Measurements from ENCODE around the gene AP2A1. TPM values are rescaled to one million over a fixed set of nuclear protein-coding genes. Genes with fewer than 3 reads are reported as not detected.
A peak's percentile ranks its signal among the peaks of the same experiment; 100 is the strongest.

Gene AP2A1
- total and polyA plus RNA-seq, 3 experiments from 2014 or later, result 10.1 to 87.7 (median 82.5) TPM

DNA sequence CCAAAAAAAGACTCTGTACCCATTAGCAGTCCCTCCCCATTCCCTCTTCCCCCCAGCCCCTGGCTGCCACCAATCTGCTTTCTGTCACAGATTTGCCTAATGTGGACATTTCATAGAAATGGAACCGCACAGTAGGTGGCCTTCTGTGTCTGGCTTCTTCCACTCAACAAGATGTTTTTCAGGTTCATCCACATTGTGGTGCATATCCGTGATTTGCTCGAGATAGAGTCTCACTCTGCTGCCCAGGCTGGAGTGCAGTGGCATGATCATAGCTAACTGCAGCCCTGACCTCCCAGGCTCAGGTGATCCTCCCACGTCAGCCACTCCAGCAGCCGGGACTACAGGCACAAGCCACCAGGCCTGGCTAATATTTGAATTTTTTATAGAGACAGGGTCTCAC, 20.9 kb downstream of the AP2A1 start:
- H3K27ac Mint-ChIP-seq, result peak overlapping the region in 1 of 8 donors; percentile 66
- Histone ChIP-seq H3K27ac (ENCODE audit: low read depth, low read length) (no peak overlapping the region), H3K4me1 (ENCODE audit: insufficient read depth, low read length) (no peaks in the 10 kb centered on the region), H3K36me3 (ENCODE audit: insufficient read depth, low read length) (peaks cover 22% of the 10 kb centered on the region), H3K27me3 (ENCODE audit: insufficient read depth, low read length, poor library complexity, severe bottlenecking) (no peaks in the 10 kb centered on the region), H3K4me3 (ENCODE audit: low read length) (no peak overlapping the region), H3K9me3 (ENCODE audit: low read length) (no peaks in the 10 kb centered on the region)
- ChIA-PET POLR2A (no interaction called here), CTCF (no interaction called here)
- peaks cover 7 to 81% (median 13%) of the 10 kb centered on the region in 3 donors for H3K36me3 Mint-ChIP-seq
- H3K27me3 Mint-ChIP-seq, result no peaks in the 10 kb centered on the region
- H3K4me1 Mint-ChIP-seq, result peaks cover 0 to 11% (median 0%) of the 10 kb centered on the region in 3 donors
- H3K4me3 Mint-ChIP-seq, result no peak overlapping the region
- no peak for DNase-seq
- no peaks in the 10 kb centered on the region for H3K9me3 Mint-ChIP-seq

DNA sequence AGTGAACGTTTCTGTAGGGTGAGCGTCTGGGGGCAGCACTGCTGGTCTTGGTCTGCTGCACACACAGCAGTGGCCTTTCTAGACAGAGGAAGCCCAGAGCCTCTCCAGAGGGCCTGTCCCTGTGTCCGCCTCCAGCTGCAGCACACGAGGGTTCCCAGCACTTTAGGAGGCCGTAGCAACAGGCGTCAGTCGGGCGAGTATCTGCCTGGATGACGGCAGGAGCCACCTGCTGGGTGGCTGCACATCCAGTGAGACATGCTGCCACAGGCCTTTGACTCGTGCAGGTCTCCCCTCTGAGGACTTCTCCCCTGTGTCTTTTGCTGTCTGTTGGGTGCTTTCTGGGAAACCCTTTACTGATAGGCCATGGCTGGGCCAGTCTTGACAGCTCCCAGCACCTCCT, 22.1 kb downstream of the AP2A1 start:
- no peak for DNase-seq
- Mint-ChIP-seq H3K4me1 (peaks cover 0 to 11% (median 0%) of the 10 kb centered on the region in 3 donors), H3K27ac (peak overlapping the region in 1 of 8 donors; percentile 63), H3K27me3 (no peaks in the 10 kb centered on the region), H3K9me3 (no peaks in the 10 kb centered on the region), H3K36me3 (peaks cover 7 to 79% (median 9%) of the 10 kb centered on the region in 3 donors), H3K4me3 (no peak overlapping the region)
- no peaks in the 10 kb centered on the region for H3K9me3 ChIP-seq (ENCODE audit: low read length)
- H3K4me1 ChIP-seq (ENCODE audit: insufficient read depth, low read length), result no peaks in the 10 kb centered on the region
- H3K27ac ChIP-seq (ENCODE audit: low read depth, low read length), result no peak overlapping the region
- peaks cover 18% of the 10 kb centered on the region for H3K36me3 ChIP-seq (ENCODE audit: insufficient read depth, low read length)
- H3K4me3 ChIP-seq (ENCODE audit: low read length), result no peak overlapping the region
- POLR2A ChIA-PET, result no interaction called here
- CTCF ChIA-PET, result no interaction called here
- H3K27me3 ChIP-seq (ENCODE audit: insufficient read depth, low read length, poor library complexity, severe bottlenecking), result no peaks in the 10 kb centered on the region

DNA sequence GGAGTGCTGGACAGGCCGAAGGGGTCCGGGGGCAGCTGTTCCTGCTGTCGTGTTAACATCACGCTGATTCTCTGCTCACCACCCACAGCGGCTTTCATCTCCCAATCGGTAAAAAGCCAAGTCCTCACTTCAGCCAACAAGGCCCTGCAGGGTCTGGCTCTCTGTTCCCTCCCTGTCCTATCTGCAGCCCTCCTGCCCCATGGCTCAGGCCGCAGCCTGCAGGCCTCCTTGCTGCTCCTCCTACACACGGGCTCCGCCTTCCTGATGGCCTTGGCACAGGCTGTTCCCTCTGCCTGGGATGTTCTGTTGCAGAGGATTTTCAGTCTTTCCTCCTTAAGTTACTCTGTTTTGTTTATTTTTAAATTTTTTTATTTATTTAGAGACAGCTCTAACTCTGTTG, 24.1 kb downstream of the AP2A1 start:
- H3K36me3 ChIP-seq (ENCODE audit: insufficient read depth, low read length), result peaks cover 14% of the 10 kb centered on the region
- ChIA-PET POLR2A (no interaction called here), CTCF (no interaction called here)
- no peak overlapping the region for H3K4me3 Mint-ChIP-seq
- no peak overlapping the region for H3K27ac ChIP-seq (ENCODE audit: low read depth, low read length)
- H3K4me1 ChIP-seq (ENCODE audit: insufficient read depth, low read length), result no peaks in the 10 kb centered on the region
- no peak overlapping the region for H3K27ac Mint-ChIP-seq
- H3K27me3 ChIP-seq (ENCODE audit: insufficient read depth, low read length, poor library complexity, severe bottlenecking), result no peaks in the 10 kb centered on the region
- H3K9me3 ChIP-seq (ENCODE audit: low read length), result no peaks in the 10 kb centered on the region
- H3K36me3 Mint-ChIP-seq, result peaks cover 3 to 87% (median 3%) of the 10 kb centered on the region in 3 donors
- no peak overlapping the region for H3K4me3 ChIP-seq (ENCODE audit: low read length)
- no peak for DNase-seq
- no peaks in the 10 kb centered on the region for H3K27me3 Mint-ChIP-seq
- H3K4me1 Mint-ChIP-seq, result peaks cover 0 to 6% (median 0%) of the 10 kb centered on the region in 3 donors
- H3K9me3 Mint-ChIP-seq, result no peaks in the 10 kb centered on the region

DNA sequence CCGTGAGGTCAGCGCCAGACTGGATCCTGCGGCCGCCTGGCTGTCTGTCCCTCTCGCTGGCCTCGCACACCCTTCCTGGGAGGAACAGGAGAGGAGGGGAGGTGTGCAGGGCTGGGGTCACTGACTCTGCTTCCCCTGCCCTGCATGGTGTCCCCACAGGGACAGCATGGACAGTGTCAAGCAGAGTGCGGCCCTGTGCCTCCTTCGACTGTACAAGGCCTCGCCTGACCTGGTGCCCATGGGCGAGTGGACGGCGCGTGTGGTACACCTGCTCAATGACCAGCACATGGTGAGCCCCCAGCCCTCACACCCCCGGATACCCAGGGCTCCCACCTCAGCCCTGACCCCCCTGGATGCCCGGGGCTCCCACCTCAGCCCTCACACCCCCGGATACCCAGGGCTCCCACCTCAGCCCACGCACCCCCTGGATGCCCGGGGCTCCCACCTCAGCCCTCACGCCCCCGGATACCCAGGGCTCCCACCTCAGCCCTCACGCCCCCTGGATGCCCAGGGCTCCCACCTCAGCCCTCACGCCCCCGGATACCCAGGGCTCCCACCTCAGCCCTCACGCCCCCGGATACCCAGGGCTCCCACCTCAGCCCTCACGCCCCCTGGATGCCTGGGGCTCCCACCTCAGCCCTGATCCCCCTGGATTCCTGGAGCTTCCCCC, 25.1 kb downstream of the AP2A1 start:
- Mint-ChIP-seq H3K4me1 (peaks cover 0 to 6% (median 0%) of the 10 kb centered on the region in 3 donors), H3K36me3 (peaks cover 6 to 87% (median 8%) of the 10 kb centered on the region in 3 donors), H3K9me3 (no peaks in the 10 kb centered on the region), H3K27me3 (no peaks in the 10 kb centered on the region), H3K27ac (no peak overlapping the region), H3K4me3 (no peak overlapping the region)
- Histone ChIP-seq H3K27me3 (ENCODE audit: insufficient read depth, low read length, poor library complexity, severe bottlenecking) (no peaks in the 10 kb centered on the region), H3K36me3 (ENCODE audit: insufficient read depth, low read length) (peaks cover 22% of the 10 kb centered on the region), H3K4me3 (ENCODE audit: low read length) (no peak overlapping the region), H3K4me1 (ENCODE audit: insufficient read depth, low read length) (no peaks in the 10 kb centered on the region), H3K27ac (ENCODE audit: low read depth, low read length) (no peak overlapping the region), H3K9me3 (ENCODE audit: low read length) (no peaks in the 10 kb centered on the region)
- POLR2A ChIA-PET, result no interaction called here
- CTCF ChIA-PET, result no interaction called here
- no peak for DNase-seq

DNA sequence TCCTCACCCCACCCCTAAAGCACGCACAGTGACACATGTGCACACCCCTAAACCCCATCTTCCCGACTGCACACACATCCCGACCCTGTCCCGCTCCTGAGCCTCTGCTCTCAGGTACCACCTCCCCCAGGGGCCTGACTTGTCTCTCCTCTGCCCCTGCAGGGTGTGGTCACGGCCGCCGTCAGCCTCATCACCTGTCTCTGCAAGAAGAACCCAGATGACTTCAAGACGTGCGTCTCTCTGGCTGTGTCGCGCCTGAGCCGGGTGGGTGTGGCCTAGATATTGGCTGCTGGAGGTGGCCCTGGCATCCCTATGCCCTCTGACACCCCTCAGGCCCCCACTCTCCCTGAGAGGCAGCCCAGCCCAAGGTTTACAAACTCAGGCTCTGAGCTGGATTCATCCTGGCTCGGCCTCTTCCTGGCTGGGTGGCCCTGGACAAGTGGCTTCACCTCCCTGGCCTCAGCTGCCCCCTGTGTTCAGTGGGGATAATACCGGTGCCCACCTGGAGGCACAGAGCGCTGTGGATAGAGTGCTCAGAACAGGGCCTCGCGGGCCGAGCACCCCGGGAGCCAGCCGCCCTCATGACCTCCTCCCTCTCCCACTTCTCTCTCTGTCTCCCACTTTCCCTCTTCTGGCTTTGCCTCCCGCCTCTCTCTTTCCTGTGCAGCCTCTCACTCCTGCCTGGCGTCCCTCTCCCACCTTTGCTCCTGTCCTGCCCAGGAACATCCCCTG, 26.2 kb downstream of the AP2A1 start:
- no peak overlapping the region for H3K4me3 Mint-ChIP-seq
- peaks cover 0 to 6% (median 0%) of the 10 kb centered on the region in 3 donors for H3K4me1 Mint-ChIP-seq
- Histone ChIP-seq H3K4me1 (ENCODE audit: insufficient read depth, low read length) (no peaks in the 10 kb centered on the region), H3K4me3 (ENCODE audit: low read length) (no peak overlapping the region), H3K27me3 (ENCODE audit: insufficient read depth, low read length, poor library complexity, severe bottlenecking) (no peaks in the 10 kb centered on the region), H3K27ac (ENCODE audit: low read depth, low read length) (no peak overlapping the region), H3K9me3 (ENCODE audit: low read length) (no peaks in the 10 kb centered on the region), H3K36me3 (ENCODE audit: insufficient read depth, low read length) (peaks cover 22% of the 10 kb centered on the region)
- no peaks in the 10 kb centered on the region for H3K27me3 Mint-ChIP-seq
- ChIA-PET CTCF (no interaction called here), POLR2A (no interaction called here)
- no peaks in the 10 kb centered on the region for H3K9me3 Mint-ChIP-seq
- H3K36me3 Mint-ChIP-seq, result peaks cover 3 to 90% (median 8%) of the 10 kb centered on the region in 3 donors
- DNase-seq, result no peak
- no peak overlapping the region for H3K27ac Mint-ChIP-seq

DNA sequence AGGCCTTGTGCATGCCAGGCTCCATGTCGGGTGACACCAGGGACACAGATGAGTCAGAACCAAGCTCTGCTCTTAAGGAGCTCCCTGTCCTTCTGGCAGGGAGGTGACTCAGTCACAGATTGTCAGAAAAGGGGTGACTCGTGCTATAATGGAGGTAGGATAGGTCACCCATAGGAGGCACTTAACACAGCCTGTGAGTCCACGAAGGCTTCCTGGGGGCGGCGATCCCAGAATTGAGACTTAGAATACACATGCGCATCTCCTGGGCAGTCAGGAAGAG, 26.7 kb downstream of the AP2A1 start:
- Histone ChIP-seq H3K9me3 (ENCODE audit: low read length) (no peaks in the 10 kb centered on the region), H3K27ac (ENCODE audit: low read depth, low read length) (no peak overlapping the region), H3K4me1 (ENCODE audit: insufficient read depth, low read length) (no peaks in the 10 kb centered on the region), H3K36me3 (ENCODE audit: insufficient read depth, low read length) (peaks cover 22% of the 10 kb centered on the region), H3K27me3 (ENCODE audit: insufficient read depth, low read length, poor library complexity, severe bottlenecking) (no peaks in the 10 kb centered on the region), H3K4me3 (ENCODE audit: low read length) (no peak overlapping the region)
- no peak overlapping the region for H3K4me3 Mint-ChIP-seq
- H3K36me3 Mint-ChIP-seq, result peaks cover 3 to 90% (median 8%) of the 10 kb centered on the region in 3 donors
- no peak overlapping the region for H3K27ac Mint-ChIP-seq
- CTCF ChIA-PET, result no interaction called here
- DNase-seq, result no peak
- no peaks in the 10 kb centered on the region for H3K9me3 Mint-ChIP-seq
- peaks cover 0 to 3% (median 0%) of the 10 kb centered on the region in 3 donors for H3K4me1 Mint-ChIP-seq
- H3K27me3 Mint-ChIP-seq, result no peaks in the 10 kb centered on the region
- POLR2A ChIA-PET, result no interaction called here

DNA sequence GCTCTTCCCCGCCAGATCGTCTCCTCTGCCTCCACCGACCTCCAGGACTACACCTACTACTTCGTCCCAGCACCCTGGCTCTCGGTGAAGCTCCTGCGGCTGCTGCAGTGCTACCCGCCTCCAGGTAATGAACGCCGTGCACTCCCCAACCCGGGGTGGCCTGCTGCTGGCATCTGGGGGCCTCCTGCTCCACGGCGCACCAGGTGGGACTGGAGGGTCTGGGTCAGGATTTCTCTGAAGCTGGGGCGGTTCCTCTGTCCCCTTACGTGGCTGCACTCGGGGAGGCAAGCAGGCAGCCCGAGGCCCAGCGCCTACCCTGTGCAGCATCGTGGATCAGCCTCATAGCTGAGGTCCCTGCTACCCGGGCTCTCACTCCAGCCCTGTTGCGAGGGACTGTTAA, 28.8 kb downstream of the AP2A1 start:
- Mint-ChIP-seq H3K36me3 (peaks cover 3 to 93% (median 8%) of the 10 kb centered on the region in 3 donors), H3K4me3 (no peak overlapping the region), H3K27ac (no peak overlapping the region), H3K9me3 (no peaks in the 10 kb centered on the region), H3K4me1 (no peaks in the 10 kb centered on the region), H3K27me3 (no peaks in the 10 kb centered on the region)
- Histone ChIP-seq H3K4me1 (ENCODE audit: insufficient read depth, low read length) (no peaks in the 10 kb centered on the region), H3K27ac (ENCODE audit: low read depth, low read length) (no peak overlapping the region), H3K27me3 (ENCODE audit: insufficient read depth, low read length, poor library complexity, severe bottlenecking) (no peaks in the 10 kb centered on the region), H3K9me3 (ENCODE audit: low read length) (no peaks in the 10 kb centered on the region), H3K36me3 (ENCODE audit: insufficient read depth, low read length) (peaks cover 22% of the 10 kb centered on the region), H3K4me3 (ENCODE audit: low read length) (no peak overlapping the region)
- no peak for DNase-seq
- ChIA-PET POLR2A (no interaction called here), CTCF (no interaction called here)

DNA sequence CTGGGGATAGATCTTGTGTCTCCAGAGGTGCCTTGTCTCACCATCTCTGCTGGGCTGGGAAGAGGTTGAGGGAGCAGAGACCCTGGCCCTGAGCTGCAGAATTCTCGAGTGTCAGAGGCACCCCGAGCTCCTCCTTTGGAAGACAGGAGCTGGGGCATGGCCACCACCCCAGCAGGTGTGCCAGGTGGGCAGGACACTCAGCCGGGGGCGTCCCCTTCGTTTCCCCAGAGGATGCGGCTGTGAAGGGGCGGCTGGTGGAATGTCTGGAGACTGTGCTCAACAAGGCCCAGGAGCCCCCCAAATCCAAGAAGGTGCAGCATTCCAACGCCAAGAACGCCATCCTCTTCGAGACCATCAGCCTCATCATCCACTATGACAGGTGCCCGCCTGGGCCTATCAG, 31.8 kb downstream of the AP2A1 start:
- no peak overlapping the region for H3K27ac Mint-ChIP-seq
- H3K36me3 ChIP-seq (ENCODE audit: insufficient read depth, low read length), result peaks cover 20% of the 10 kb centered on the region
- H3K4me1 Mint-ChIP-seq, result no peaks in the 10 kb centered on the region
- no peak for DNase-seq
- no peaks in the 10 kb centered on the region for H3K27me3 Mint-ChIP-seq
- no peaks in the 10 kb centered on the region for H3K4me1 ChIP-seq (ENCODE audit: insufficient read depth, low read length)
- peaks cover 6 to 89% (median 8%) of the 10 kb centered on the region in 3 donors for H3K36me3 Mint-ChIP-seq
- POLR2A ChIA-PET, result no interaction called here
- H3K9me3 Mint-ChIP-seq, result no peaks in the 10 kb centered on the region
- no peaks in the 10 kb centered on the region for H3K9me3 ChIP-seq (ENCODE audit: low read length)
- no peak overlapping the region for H3K4me3 Mint-ChIP-seq
- H3K4me3 ChIP-seq (ENCODE audit: low read length), result no peak overlapping the region
- CTCF ChIA-PET, result no interaction called here
- no peak overlapping the region for H3K27ac ChIP-seq (ENCODE audit: low read depth, low read length)
- H3K27me3 ChIP-seq (ENCODE audit: insufficient read depth, low read length, poor library complexity, severe bottlenecking), result no peaks in the 10 kb centered on the region
